Brain microvascular endothelial cell (primary cell): ENCODE results near the gene VTA1.

Source experiments
- DNase-seq: peaks from one replicate; pipeline ENCODE4 v3.0.0-alpha.2; 2020
- H3K27ac ChIP-seq: fragments of 250-450 bp; sonication (Bioruptor Pico); 2 replicates; pipeline ENCODE4 v1.5.1; 2020; ENCODE audit warnings: mild to moderate bottlenecking, moderate library complexity
- H3K27me3 ChIP-seq: fragments of 250-450 bp; sonication (Bioruptor Pico); replicated peaks from 2 replicates; pipeline ENCODE4 v1.5.1; 2020; ENCODE audit warnings: mild to moderate bottlenecking
- H3K36me3 ChIP-seq: fragments of 250-450 bp; sonication (Bioruptor Pico); replicated peaks from 2 replicates; pipeline ENCODE4 v1.5.1; 2020; ENCODE audit warnings: mild to moderate bottlenecking
- H3K4me3 ChIP-seq: 2 replicates; pipeline ENCODE4 v1.5.1; 2011; ENCODE audit warnings: low read depth, mild to moderate bottlenecking, control low read depth, low read length, moderate library complexity
- CTCF ChIP-seq: IDR thresholded peaks from 2 replicates; pipeline ENCODE4 v1.5.1; 2011; ENCODE audit warnings: low read depth, mild to moderate bottlenecking, moderate library complexity, low read length, control low read depth, inconsistent platforms; ENCODE audit errors: missing control alignments
- in situ Hi-C: cut with HindIII; loops from 2 replicates; pipeline ENCODE4 v1.10.0; 2017; ENCODE audit warnings: low sequenced_read_pairs, low pct_ligation_motif_present

VTA1 gene

GRCh38 chr6:142251930-142252445 is 104.9 kb downstream of the VTA1 start:
- H3K36me3 ChIP-seq, result no peaks in the 10 kb centered on the region
- DNase-seq, result no peak
- H3K27ac ChIP-seq, result no peak overlapping the region
- no peak overlapping the region for H3K4me3 ChIP-seq
- in situ Hi-C loops, result no loop called here
- TF ChIP-seq CTCF, result no peak
- H3K27me3 ChIP-seq, result no peaks in the 10 kb centered on the region

DNA sequence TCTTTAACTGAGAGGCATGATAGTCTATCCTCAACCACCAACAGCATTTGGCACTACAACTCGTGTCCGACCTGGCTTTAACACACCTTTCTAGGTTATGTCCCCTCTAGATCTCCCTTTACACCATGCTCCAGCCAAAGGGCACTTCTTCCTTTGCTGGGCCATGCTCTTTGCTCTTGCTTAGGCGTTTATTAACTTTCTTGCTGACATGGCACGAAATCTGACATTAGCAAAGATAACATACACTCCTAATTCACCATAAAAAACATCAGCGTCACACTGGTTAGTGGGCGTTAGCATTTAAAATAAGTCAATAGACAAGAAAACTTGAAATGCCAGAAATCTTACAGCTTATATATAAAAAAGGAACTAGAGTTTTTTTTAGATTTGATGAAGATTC is 107.5 kb downstream of the VTA1 start:
- in situ Hi-C loops, result no loop called here
- TF ChIP-seq CTCF, result no peak
- no peak overlapping the region for H3K27ac ChIP-seq
- no peak overlapping the region for H3K4me3 ChIP-seq
- H3K27me3 ChIP-seq, result no peaks in the 10 kb centered on the region
- no peaks in the 10 kb centered on the region for H3K36me3 ChIP-seq
- no peak for DNase-seq

- no peak overlapping the region for H3K27ac ChIP-seq
- H3K27me3 ChIP-seq, result no peaks in the 10 kb centered on the region
- no peak for DNase-seq
- in situ Hi-C loops, result no loop called here
- H3K36me3 ChIP-seq, result no peaks in the 10 kb centered on the region
- no peak for TF ChIP-seq CTCF
- no peak overlapping the region for H3K4me3 ChIP-seq
Observed at GRCh38 chr6:142255785-142256184, 108.7 kb downstream of the VTA1 start.

DNA sequence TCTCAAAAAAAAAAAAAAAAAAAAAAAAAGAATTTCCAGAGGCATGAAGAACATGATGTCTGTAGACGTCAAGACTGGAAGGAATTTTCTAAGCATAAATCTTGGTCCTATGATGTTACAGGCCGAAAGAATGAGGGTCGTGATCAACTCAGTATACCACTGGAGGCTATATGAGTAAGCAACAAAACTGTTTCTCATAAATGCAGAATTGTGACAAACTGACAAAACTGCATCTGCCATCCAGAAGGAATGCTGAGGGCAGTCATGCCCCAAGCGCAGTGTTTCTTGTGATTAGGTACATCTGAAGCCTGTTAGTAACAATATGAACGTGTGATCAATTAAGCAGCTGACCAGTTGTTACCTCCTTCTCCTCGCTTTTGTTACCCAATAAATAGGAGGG is 111.2 kb downstream of the VTA1 start:
- no peak for DNase-seq
- Histone ChIP-seq H3K36me3 (no peaks in the 10 kb centered on the region), H3K27ac (no peak overlapping the region), H3K27me3 (no peaks in the 10 kb centered on the region), H3K4me3 (no peak overlapping the region)
- in situ Hi-C loops, result no loop called here
- TF ChIP-seq CTCF, result no peak

GRCh38 chr6:142258757-142259156 is 111.7 kb downstream of the VTA1 start:
- no peak for TF ChIP-seq CTCF
- Histone ChIP-seq H3K27me3 (no peaks in the 10 kb centered on the region), H3K4me3 (no peak overlapping the region), H3K27ac (no peak overlapping the region), H3K36me3 (no peaks in the 10 kb centered on the region)
- DNase-seq, result no peak
- in situ Hi-C loops, result no loop called here

DNA sequence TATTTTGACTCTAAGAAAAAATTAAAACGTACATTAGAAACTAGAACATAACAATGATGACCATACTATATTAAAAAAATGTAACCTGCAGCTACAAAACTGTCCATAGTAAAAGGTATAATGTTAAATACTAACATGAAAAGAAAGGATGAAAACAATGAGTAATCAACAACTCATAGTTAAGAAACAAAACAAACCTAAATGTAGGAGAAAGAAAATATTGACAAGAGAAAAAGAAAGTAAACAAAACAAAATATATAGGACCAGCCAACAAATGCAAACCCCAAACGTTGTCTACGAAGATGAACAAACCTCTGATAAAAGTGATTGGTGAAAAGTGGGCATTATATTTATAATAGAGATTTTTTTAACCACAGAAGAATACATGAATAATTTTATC is 113.7 kb downstream of the VTA1 start:
- Histone ChIP-seq H3K27ac (no peak overlapping the region), H3K27me3 (no peaks in the 10 kb centered on the region), H3K36me3 (no peaks in the 10 kb centered on the region), H3K4me3 (no peak overlapping the region)
- DNase-seq, result no peak
- no peak for TF ChIP-seq CTCF
- in situ Hi-C loops, result no loop called here
